HCT116 (cell line): ENCODE results near the gene KHNYN. TPM values are rescaled to one million over a fixed set of nuclear protein-coding genes. Genes with fewer than 3 reads are reported as not detected.

ENCODE experiments used
- ATAC-seq: fragments of 200-7000 bp; cut with Tn5 transposase; 2 replicates; pipeline ENCODE4 v1.9.1; 2020; ENCODE audit warnings: mild to moderate bottlenecking, moderate library complexity
- BruUV-seq: library from RNA; stranded (reverse); fragments of 400-500 nt; replicated peaks from 2 replicates; lab custom pipeline; 2021; lab: Mats Ljungman, UMichigan
- CTCF ChIA-PET: fragments of 300-600 bp; sonication (Branson Sonifier 250); formaldehyde crosslinking; loops from one replicate; lab custom pipeline; 2021; ENCODE audit warnings: antibody characterized with exemption; lab: Charles Lee
- POLR2A ChIA-PET: fragments of 300-600, 350-600 bp; sonication (Branson Sonifier 250); formaldehyde crosslinking; loops from one replicate; lab custom pipeline; 2021; ENCODE audit warnings: antibody characterized with exemption; lab: Charles Lee
- RAD21 ChIA-PET, 2 experiments: fragments of 300-600 bp; sonication (Branson Sonifier 250); formaldehyde crosslinking; loops; one replicate each; lab custom pipeline; 2023; ENCODE audit warnings: low total read pairs in 2 of 2; ENCODE audit not compliant: uncharacterized antibody in 2 of 2, unreplicated experiment in 2 of 2, low non-redundant PET in 1 of 2; lab: Charles Lee
- DNase-seq: peaks from one replicate; pipeline ENCODE4 v3.0.0-alpha.2; 2010; ENCODE audit warnings: low read depth, low spot score
- H2AFZ ChIP-seq: fragments of 200-600 bp; shearing (Covaris generic), sonication (generic); 2 replicates; pipeline ENCODE4 v1.6.1; 2017; ENCODE audit warnings: low read depth, mixed run types, mixed read lengths, antibody characterized with exemption, low read length; ENCODE audit not compliant: poor library complexity, severe bottlenecking
- H3K27ac ChIP-seq: 2 replicates; pipeline ENCODE4 v1.5.1; 2012; ENCODE audit warnings: low read depth, low read length
- H3K27me3 ChIP-seq: fragments of 200-600 bp; sonication (generic); 2 replicates; pipeline ENCODE4 v1.6.1; 2016; ENCODE audit warnings: mixed run types, low read length, mixed read lengths; ENCODE audit not compliant: insufficient read depth
- H3K36me3 ChIP-seq, 2 experiments: fragments of 200-500 bp in 1 of 2; fragments of 200-600 bp in 1 of 2; sonication (Bioruptor generic) in 1 of 2; sonication (generic) in 1 of 2; 2 replicates each; pipeline versions ENCODE4 v1.5.1 to v1.6.1; 2014 to 2016; ENCODE audit warnings: low read length in 2 of 2, inconsistent platforms in 1 of 2, mixed read lengths in 1 of 2, mixed run types in 1 of 2; ENCODE audit not compliant: insufficient read depth in 2 of 2, control insufficient read depth in 1 of 2
- H3K4me1 ChIP-seq, 2 experiments: fragments of 200-600 bp in 1 of 2; sonication (generic) in 1 of 2; 2 replicates each; pipeline versions ENCODE4 v1.5.1 to v1.6.1; 2012 to 2017; ENCODE audit warnings: low read length in 2 of 2, inconsistent platforms in 1 of 2, mild to moderate bottlenecking in 1 of 2, mixed read lengths in 1 of 2, mixed run types in 1 of 2, moderate library complexity in 1 of 2; ENCODE audit not compliant: insufficient read depth in 2 of 2, control insufficient read depth in 1 of 2
- H3K4me2 ChIP-seq: fragments of 200-600 bp; sonication (generic); 2 replicates; pipeline ENCODE4 v1.6.1; 2017; ENCODE audit warnings: mixed run types, low read length, mixed read lengths
- H3K4me3 ChIP-seq, 2 experiments: fragments of 200-600 bp in 1 of 2; sonication (generic) in 1 of 2; replicated peaks in 1 of 2; 2 replicates each; pipeline ENCODE4 v1.5.1; 2011 to 2016; ENCODE audit warnings: low read length in 2 of 2, control low read depth in 1 of 2, low read depth in 1 of 2, mild to moderate bottlenecking in 1 of 2, mixed read lengths in 1 of 2, mixed run types in 1 of 2
- H3K79me2 ChIP-seq: fragments of 200-600 bp; sonication (generic); 2 replicates; pipeline ENCODE4 v1.6.1; 2017; ENCODE audit warnings: mild to moderate bottlenecking, mixed run types, low read length, moderate library complexity, mixed read lengths; ENCODE audit not compliant: insufficient read depth
- H3K9ac ChIP-seq: fragments of 200-600 bp; sonication (generic); 2 replicates; pipeline ENCODE4 v1.6.1; 2016; ENCODE audit warnings: low read length, mixed read lengths
- H3K9me2 ChIP-seq: fragments of 200-600 bp; sonication (generic), shearing (Covaris generic); 2 replicates; pipeline ENCODE4 v1.6.1; 2017; ENCODE audit warnings: mixed run types, mild to moderate bottlenecking, moderate library complexity; ENCODE audit not compliant: insufficient read depth
- H3K9me3 ChIP-seq, 2 experiments: fragments of 200-500 bp in 1 of 2; fragments of 200-600 bp in 1 of 2; sonication (Bioruptor generic) in 1 of 2; sonication (generic) in 1 of 2; 2 replicates each; pipeline ENCODE4 v1.6.1; 2014 to 2017; ENCODE audit warnings: low read length in 2 of 2, mixed read lengths in 2 of 2, inconsistent platforms in 1 of 2, low read depth in 1 of 2, mild to moderate bottlenecking in 1 of 2, mixed run types in 1 of 2, moderate library complexity in 1 of 2; ENCODE audit not compliant: control insufficient read depth in 1 of 2, insufficient read depth in 1 of 2
- H4K20me1 ChIP-seq: fragments of 200-600 bp; sonication (generic), shearing (Covaris generic); 2 replicates; pipeline ENCODE4 v1.6.1; 2017; ENCODE audit warnings: mixed run types, mild to moderate bottlenecking, moderate library complexity; ENCODE audit not compliant: insufficient read depth
- CEBPB ChIP-seq: IDR thresholded peaks from 2 replicates; pipeline ENCODE4 v1.6.1; 2012; ENCODE audit warnings: low read depth
- POLR2A ChIP-seq: IDR thresholded peaks from 2 replicates; pipeline ENCODE4 v1.7.0; 2011; ENCODE audit warnings: borderline replicate concordance; ENCODE audit not compliant: insufficient read depth, insufficient read length; ENCODE audit errors: extremely low read depth
- POLR2AphosphoS5 ChIP-seq: IDR thresholded peaks from 2 replicates; pipeline ENCODE4 v1.6.1; 2011; ENCODE audit warnings: mild to moderate bottlenecking, low read depth, low read length, moderate library complexity
- SIN3A ChIP-seq: IDR thresholded peaks from 2 replicates; pipeline ENCODE4 v1.6.1; 2012; ENCODE audit warnings: low read depth
- SP1 ChIP-seq: IDR thresholded peaks from 2 replicates; pipeline ENCODE4 v1.6.1; 2012; ENCODE audit warnings: low read depth
- YY1 ChIP-seq: IDR thresholded peaks from 2 replicates; pipeline ENCODE4 v1.6.1; 2011; ENCODE audit warnings: low read length, low read depth, moderate library complexity, mild to moderate bottlenecking; ENCODE audit not compliant: insufficient replicate concordance; ENCODE audit errors: extremely low read depth
- intact Hi-C: fragments of 100-400 bp; cut with micrococcal nuclease; formaldehyde crosslinking; loops from 2 replicates; pipeline ENCODE4 v1.10.0; 2022
- total RNA-seq: library from RNA; stranded (reverse); gene quantifications from one replicate; pipeline ENCODE4 v1.2.1, GENCODE V29; 2021; ENCODE audit not compliant: unreplicated experiment
- TF ChIP-seq, protein P1 (sequence below): IDR thresholded peaks from 2 replicates; pipeline ENCODE4 v1.6.1; 2012; ENCODE audit warnings: low read depth
- TF ChIP-seq, protein P2 (sequence below): IDR thresholded peaks from 2 replicates; pipeline ENCODE4 v1.6.1; 2012

The KHNYN gene
- total RNA-seq, 1 experiment from 2014 or later = 50.1 TPM

- TF ChIP-seq, protein P1, sequence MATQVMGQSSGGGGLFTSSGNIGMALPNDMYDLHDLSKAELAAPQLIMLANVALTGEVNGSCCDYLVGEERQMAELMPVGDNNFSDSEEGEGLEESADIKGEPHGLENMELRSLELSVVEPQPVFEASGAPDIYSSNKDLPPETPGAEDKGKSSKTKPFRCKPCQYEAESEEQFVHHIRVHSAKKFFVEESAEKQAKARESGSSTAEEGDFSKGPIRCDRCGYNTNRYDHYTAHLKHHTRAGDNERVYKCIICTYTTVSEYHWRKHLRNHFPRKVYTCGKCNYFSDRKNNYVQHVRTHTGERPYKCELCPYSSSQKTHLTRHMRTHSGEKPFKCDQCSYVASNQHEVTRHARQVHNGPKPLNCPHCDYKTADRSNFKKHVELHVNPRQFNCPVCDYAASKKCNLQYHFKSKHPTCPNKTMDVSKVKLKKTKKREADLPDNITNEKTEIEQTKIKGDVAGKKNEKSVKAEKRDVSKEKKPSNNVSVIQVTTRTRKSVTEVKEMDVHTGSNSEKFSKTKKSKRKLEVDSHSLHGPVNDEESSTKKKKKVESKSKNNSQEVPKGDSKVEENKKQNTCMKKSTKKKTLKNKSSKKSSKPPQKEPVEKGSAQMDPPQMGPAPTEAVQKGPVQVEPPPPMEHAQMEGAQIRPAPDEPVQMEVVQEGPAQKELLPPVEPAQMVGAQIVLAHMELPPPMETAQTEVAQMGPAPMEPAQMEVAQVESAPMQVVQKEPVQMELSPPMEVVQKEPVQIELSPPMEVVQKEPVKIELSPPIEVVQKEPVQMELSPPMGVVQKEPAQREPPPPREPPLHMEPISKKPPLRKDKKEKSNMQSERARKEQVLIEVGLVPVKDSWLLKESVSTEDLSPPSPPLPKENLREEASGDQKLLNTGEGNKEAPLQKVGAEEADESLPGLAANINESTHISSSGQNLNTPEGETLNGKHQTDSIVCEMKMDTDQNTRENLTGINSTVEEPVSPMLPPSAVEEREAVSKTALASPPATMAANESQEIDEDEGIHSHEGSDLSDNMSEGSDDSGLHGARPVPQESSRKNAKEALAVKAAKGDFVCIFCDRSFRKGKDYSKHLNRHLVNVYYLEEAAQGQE = no peak
- no peak for TF ChIP-seq YY1
- TF ChIP-seq, protein P2, sequence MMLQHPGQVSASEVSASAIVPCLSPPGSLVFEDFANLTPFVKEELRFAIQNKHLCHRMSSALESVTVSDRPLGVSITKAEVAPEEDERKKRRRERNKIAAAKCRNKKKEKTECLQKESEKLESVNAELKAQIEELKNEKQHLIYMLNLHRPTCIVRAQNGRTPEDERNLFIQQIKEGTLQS = no peak
Measured at GRCh38 chr14:24408764-24409163, 21.0 kb upstream of the KHNYN start (continued).

DNA sequence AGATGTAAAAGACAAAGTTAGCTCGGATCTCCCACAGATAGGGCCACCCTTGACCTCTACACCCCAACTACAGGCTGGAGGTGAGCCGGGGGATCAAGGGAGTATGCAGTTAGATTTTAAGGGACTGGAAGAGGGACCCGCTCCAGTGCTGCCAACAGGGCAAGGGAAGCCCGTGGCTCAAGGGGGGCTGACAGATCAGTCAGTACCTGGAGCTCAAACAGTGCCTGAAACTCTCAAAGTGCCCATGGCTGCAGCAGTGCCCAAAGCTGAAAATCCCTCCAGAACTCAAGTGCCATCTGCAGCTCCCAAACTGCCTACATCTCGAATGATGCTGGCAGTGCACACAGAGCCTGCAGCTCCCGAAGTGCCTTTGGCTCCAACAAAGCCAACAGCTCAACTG, 20.6 kb upstream of the KHNYN start:
- intact Hi-C loops = no loop called here
- Histone ChIP-seq H3K27ac (no peak overlapping the region), H3K4me3 (no peak overlapping the region), H3K36me3 (no peaks in the 10 kb centered on the region)
- ATAC-seq = no peak
- TF ChIP-seq POLR2AphosphoS5 (no peak), SIN3A (no peak), POLR2A (no peak), SP1 (no peak), CEBPB (no peak)
- TF ChIP-seq, protein P1 = no peak
- TF ChIP-seq, all 23 proteins: peak for 0
- no peaks in the 10 kb centered on the region for H3K9me2 ChIP-seq
- no peaks in the 10 kb centered on the region for H3K9me3 ChIP-seq
- no peak overlapping the region for H3K4me2 ChIP-seq
- ChIA-PET RAD21 (no interaction called here), POLR2A (interaction anchor here (1.0 kb wide), 1 partner anchor 23 kb away, joined by 3 read pairs; no protein-coding TSS in a partner anchor), CTCF (interaction anchor here (1.5 to 2.1 kb wide), 2 partner anchors 21 to 22 kb away, joined by 5 to 6 read pairs; partner anchors contain the start of genes CBLN3 and KHNYN)
- no peaks in the 10 kb centered on the region for H4K20me1 ChIP-seq
- no peaks in the 10 kb centered on the region for H3K27me3 ChIP-seq
- no peak overlapping the region for H3K9ac ChIP-seq
- H2AFZ ChIP-seq = no peak overlapping the region
- DNase-seq = no peak
- no peaks in the 10 kb centered on the region for H3K4me1 ChIP-seq
- H3K79me2 ChIP-seq = no peaks in the 10 kb centered on the region
- BruUV-seq = no TSS peak
